GM21367 (cell line): Measurements from ENCODE around the gene MTOR.
"Not testable (repeated sequence)": the region's sequence is repeated elsewhere in the genome, so short reads cannot be mapped to it uniquely, and the experiment has no call there.

Source experiments
- ATAC-seq: cut with Tn5 transposase; IDR thresholded peaks from one replicate; pipeline ENCODE4 v1.9.1; 2021; ENCODE audit not compliant: unreplicated experiment

MTOR gene

DNA sequence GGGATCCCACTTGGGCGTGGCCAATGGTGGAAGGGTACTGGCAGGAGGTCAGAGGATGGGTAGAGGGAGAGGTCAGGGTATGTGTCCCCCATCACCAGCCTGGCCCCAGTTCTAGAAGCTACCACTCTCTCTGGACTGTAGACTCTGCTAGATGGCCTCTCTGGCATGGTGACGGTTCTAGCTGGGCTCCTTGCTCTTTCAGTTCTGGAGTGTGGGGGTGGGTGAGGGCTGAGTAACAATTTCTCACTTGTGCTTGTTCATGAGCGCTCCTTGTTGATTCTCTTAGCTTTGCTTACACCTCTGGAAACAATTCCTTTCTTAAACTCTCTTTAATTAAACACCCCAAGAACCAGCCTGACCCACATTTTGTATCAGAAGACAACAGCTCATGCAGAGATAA is 137.4 kb downstream of the MTOR start:
- ATAC-seq, result no peak

- no peak for ATAC-seq
These were observed 146.0 kb downstream of the MTOR start for GRCh38 chr1:11116318-11116717.

GRCh38 chr1:11114966-11115365 is 147.4 kb downstream of the MTOR start:
- ATAC-seq, result no peak

GRCh38 chr1:11109047-11109760 is 153.1 kb downstream of the MTOR start:
- no peak for ATAC-seq

- no peak for ATAC-seq
These were observed 154.8 kb downstream of the MTOR start for GRCh38 chr1:11107599-11107998.

- ATAC-seq, result no peak
These were observed 156.8 kb downstream of the MTOR start for GRCh38 chr1:11105586-11105985.

- no peak for ATAC-seq
These were observed 161.0 kb downstream of the MTOR start for GRCh38 chr1:11101347-11101746.

- not testable (repeated sequence) for ATAC-seq
These were observed 161.5 kb downstream of the MTOR start for GRCh38 chr1:11100806-11101205.

DNA sequence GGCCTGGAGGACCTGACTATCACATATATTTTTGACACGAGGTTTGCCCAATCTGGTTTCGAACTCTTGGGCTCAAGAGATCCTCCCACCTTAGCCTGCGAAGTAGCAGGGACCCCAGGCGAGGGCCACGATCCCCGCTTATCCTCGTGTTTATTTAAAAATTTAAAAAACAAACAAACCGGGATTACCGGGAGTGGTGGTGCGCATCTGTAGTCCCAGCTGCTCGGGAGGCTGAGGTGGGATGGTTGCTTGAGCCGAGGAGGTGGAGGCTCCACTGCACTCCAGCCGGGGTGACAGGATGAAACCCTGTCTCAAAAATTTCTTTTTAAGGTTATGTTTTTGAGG is 162.2 kb downstream of the MTOR start:
- peak; percentile 15 for ATAC-seq

DNA sequence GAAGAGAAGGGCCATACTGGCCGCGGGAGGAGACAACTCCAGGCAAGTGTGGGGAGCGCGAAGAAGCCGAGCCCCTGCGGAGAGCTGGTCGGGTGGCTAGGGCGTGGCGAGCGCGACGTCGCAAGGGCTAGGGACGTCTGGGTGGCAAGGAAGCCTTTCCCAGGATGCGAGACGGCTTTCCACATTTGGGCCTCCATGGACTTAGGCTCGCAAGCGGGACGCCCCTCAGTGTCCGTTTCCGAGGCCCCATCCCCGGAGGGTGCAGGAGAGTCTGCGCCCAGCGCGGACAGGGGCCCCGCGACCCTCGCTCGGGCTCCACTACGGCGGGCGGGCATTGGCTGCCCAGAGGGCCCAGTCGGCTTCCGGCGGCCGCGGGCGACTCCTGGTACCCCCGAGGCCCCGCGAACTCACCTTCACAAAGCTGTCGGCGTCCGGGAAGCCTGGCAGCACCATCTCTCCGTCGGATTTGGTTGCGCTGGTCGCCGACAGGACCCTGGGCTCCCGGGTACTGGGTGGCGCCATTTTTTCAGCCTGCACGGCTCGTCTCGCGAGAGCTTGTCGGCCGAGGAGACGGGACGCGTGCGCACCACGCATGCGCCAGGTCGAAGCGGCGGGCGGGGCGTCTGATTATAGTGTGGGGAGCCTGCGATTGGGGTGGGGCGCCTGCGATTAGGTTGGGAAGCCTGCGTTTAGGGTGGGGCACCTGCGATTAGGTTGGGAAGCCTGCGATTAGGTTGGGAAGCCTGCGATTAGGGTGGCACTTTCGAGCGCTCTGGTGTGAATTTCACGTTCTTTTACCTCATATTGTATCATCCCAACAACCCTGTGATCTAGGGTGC is 162.8 kb downstream of the MTOR start, which contains the start of gene EXOSC10:
TSS of gene EXOSC10 (minus strand) at position 560 of the 839 bp plus-strand sequence. CDS start at position 522, 38 bp downstream.
- peak; percentile 88 for ATAC-seq

- no peak for ATAC-seq
These were observed 163.4 kb downstream of the MTOR start for GRCh38 chr1:11098931-11099309.

DNA sequence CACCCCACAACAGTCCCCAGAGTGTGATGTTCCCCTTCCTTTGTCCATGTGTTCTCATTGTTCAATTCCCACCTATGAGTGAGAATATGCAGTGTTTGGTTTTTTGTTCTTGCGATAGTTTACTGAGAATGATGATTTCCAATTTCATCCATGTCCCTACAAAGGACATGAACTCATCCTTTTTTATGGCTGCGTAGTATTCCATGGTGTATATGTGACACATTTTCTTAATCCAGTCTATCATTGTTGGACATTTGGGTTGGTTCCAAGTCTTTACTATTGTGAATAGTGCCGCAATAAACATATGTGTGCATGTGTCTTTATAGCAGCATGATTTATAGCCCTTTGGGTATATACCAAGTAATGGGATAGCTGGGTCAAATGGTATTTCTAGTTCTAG is 178.6 kb downstream of the MTOR start:
- not testable (repeated sequence) for ATAC-seq

DNA sequence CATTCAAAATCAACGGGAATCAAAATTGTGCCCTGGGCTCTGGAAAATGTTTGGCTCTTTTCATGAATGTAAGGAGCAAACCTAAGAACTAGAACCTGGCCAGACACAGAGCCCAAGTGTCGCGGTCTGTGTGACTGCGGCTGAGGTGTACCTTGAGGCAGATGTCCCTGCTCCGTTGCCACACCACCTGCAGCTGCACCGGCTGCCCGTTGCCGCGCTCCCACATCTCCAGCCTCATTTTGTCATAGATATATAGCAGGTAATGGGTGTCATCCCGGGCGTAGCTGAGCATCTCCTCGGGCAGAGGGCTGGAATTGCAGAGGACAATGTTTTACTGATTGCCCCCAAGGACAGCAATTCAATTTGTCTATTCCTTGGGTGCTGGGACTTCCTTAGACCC is 181.4 kb downstream of the MTOR start:
- ATAC-seq, result no peak

DNA sequence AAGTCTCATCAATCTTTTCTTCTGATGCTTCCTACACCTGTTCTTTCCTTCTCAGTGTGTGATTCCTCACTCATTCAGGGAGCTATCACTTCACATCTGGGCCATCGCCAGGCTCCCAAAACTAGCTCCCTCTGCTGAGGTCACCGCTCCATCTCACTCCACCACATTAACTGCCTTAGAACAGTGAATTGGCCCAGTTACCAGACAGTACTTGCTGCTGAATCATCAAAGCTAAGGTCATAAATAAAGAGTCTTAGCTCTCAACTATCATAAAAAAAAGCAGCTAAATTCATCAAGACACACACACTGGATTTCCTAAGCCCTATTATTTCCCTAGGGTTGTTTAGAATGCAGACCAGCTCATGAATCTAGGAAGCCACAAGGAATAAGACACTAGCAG is 183.7 kb downstream of the MTOR start:
- no peak for ATAC-seq

DNA sequence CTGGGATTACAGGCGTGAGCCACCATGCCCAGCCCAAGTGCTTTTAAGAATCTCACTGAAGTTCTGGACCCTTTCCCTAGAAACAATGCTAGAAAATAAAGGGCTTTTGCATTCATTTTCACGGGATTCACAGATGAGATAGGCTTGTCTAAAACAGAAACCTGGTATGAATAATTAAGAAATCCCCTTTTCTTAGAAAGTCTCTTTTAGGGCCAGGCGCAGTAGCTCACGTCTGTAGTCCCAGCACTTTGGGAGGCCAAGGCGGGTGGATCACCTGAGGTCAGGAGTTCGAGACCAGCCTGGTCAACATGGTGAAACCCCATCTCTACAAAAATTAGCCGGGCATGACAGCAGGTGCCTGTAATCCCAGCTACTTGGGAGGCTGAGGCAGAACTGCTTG is 189.0 kb downstream of the MTOR start:
- ATAC-seq, result not testable (repeated sequence)

DNA sequence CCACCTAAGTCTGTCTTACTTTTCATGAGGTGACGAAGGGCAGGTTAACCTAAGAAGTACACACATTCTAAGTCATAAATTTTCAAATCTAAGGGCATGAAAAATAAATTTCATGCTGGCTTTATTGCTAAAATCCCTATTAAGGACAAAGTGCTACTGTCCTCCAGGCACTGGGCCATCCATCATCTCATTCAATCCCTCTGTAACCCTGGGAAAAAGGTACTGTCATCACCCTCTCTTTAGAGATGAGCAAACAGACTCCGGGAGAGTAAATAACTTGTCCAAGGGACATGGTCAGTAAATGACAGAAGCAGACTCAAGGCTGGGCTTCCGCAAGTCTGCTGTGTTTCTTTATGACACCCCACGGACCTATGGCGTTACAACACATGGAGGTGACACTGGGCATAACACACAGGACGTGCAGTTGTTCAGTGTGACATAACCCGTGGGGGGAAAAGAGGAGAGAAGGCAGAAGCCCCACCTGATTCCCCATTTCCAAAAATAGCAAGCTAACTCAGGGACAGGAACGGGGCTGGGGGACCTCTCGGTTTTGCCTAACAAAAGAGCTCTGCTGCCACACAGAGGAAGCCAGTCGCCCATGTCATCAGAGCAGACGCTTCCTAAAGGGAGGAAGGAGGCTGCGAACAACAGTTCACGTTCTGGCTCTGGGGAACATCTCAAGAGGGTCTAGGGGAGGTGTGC is 190.0 kb downstream of the MTOR start:
- no peak for ATAC-seq

- ATAC-seq, result no peak
These were observed 190.7 kb downstream of the MTOR start for GRCh38 chr1:11071463-11072215.

DNA sequence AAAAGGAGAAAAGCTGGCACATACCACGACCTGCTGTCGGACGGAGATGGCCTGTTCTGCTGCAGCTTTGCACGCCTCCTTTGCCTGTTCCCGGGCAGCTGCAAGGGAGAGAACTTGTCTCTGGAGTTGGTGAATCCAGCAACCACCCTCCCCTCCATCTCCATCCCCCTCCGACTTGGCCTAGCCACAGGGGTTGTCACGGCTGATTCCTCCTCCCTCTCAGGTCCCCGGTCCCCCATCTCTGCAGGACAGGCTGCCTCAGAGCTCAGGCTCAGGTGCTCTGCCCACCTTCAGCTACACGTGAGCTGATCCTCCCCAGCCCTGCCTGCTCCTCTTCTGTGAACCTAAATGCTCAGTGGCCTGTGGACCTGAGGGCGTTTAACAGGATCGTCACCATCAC is 191.5 kb downstream of the MTOR start:
- no peak for ATAC-seq

DNA sequence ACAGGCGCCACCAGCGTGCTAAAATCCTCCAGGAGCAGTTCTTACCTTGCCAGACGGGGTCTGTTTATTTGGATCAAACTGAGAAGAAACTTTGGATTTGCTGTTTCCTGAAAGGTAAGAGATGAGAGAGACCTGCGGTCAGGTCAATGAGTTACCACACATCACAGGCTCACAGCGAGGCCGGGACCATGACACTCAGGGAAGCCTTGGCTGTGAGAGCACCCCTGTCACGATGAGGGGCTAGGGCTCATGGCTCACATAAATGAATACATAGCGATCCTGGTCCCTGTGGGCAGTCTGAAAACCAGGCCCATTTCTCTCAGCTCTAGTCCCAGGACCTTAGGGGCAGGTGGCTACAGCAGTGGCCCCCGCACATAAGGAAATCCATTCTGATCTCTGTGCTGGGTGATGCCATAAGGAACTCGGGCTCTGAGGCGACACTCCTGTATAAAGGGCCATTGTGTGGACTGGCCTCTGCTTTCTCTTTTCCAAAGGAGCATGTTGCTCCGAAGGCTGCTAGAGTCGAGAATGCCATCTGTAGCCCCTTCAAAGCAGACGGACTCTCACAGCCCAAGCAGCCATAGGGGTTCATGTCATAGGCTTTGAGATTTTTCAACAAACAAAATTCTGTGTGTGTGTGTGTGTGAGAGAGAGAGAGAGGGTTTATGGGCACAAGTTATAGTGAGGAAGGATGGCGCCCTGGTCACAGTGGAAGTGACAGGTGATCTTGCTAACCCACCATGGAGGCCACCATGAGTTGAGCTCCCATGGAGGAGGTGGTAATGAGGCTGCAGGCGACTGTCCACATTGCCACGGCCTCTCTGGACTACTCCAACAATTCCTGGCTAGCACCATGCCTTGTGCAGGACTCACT is 193.5 kb downstream of the MTOR start:
- ATAC-seq, result no peak
